Measurements from ENCODE around the gene COL4A2.

COL4A2 gene

DNA sequence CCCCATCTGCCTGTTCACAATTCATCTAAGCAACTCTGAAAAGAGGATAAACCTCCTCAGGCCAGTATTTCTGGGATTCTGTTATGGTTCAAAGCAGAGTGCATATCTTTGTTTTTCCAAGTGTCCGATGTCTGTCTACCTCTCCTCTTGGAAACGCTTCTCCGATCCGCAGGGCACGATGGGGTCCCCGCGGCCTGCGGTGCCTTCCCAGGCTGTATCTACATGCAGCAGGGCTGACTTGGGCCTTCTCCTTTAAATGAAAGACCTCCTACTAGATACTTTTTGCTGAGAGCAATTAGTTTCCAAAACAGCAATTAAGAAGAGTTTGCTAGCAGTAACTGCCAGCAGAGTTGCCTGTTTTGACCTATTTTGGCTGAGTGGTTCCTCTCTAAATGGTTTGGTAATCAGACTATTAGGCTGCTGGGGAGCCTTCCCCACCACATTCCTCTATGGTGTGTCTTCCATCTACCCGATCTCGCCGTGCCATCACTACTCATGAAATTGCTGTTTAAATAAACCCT is 23.5 kb downstream of the COL4A2 start:
- H3K4me3 ChIP-seq (replicated peaks; ENCODE audit: low read depth, low read length): no peak overlapping the region
- DNase-seq (ENCODE audit: extremely low read depth, low read depth): no peak
- TF ChIP-seq, protein P1, sequence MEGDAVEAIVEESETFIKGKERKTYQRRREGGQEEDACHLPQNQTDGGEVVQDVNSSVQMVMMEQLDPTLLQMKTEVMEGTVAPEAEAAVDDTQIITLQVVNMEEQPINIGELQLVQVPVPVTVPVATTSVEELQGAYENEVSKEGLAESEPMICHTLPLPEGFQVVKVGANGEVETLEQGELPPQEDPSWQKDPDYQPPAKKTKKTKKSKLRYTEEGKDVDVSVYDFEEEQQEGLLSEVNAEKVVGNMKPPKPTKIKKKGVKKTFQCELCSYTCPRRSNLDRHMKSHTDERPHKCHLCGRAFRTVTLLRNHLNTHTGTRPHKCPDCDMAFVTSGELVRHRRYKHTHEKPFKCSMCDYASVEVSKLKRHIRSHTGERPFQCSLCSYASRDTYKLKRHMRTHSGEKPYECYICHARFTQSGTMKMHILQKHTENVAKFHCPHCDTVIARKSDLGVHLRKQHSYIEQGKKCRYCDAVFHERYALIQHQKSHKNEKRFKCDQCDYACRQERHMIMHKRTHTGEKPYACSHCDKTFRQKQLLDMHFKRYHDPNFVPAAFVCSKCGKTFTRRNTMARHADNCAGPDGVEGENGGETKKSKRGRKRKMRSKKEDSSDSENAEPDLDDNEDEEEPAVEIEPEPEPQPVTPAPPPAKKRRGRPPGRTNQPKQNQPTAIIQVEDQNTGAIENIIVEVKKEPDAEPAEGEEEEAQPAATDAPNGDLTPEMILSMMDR (IDR thresholded peaks at IDR 0.05; ENCODE audit: low read depth, low read length, missing control alignments): no peak

DNA sequence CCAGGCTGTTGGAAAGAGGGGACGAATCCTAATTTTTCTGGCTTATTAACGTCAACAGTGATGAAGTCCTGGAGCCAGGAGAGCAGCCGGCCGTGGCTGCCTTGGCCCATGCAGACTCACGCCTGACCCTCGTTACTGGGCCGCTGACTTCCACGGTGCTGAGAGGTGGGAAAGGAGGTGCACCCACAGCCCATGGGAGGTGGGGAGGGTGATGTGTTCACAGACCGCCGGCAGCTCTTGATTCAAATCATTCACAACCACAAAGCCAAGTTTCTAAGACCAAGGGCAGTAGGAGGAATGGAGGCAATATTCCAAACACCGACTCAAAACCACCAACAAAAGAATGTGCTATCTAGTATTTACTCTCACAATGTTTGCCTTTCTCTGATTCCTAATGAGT is 24.3 kb downstream of the COL4A2 start:
- no peak for DNase-seq (ENCODE audit: extremely low read depth, low read depth)
- no peak overlapping the region for H3K4me3 ChIP-seq (replicated peaks; ENCODE audit: low read depth, low read length)
- TF ChIP-seq, protein P1 (IDR thresholded peaks at IDR 0.05; ENCODE audit: low read depth, low read length, missing control alignments): no peak

DNA sequence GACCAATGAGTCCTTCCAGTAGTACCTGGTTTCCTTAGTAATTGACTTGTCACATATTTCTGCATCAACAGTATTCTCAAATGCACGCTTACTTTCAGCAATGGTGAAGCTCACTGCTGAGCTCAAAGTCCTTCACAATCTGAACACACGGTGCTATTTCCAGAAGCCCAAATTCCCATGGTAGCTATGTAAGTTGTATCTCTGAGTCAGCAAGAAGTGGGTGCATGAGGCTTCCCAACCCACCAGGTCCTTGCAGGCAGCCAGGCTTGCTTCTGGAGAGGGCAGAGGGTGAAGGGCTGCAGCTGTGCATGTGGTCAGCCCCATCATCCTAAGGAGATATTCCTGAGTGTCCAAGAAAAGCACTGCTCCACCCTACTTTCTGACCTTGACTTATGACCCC is 25.7 kb downstream of the COL4A2 start:
- no peak for DNase-seq (ENCODE audit: extremely low read depth, low read depth)
- TF ChIP-seq, protein P1 (IDR thresholded peaks at IDR 0.05; ENCODE audit: low read depth, low read length, missing control alignments): no peak
- no peak overlapping the region for H3K4me3 ChIP-seq (replicated peaks; ENCODE audit: low read depth, low read length)

DNA sequence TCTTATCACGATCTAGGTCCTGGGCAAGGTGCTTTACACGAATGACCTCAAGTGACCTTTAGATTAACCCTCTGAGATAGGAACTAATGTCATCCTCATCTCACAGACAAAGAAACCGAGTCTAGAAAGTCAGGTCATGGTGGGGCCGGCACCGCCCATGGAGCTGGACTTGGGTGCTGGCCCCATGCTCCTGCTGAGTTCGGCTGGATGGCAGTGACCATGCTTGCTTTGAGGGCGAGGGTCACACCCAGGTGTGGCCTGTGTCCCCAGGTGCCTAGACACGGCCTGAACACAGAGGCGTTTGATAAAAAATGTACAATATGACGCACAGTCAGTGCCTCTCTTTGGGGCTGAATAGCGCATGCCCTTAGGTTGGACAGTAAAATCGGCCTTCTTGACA is 26.8 kb downstream of the COL4A2 start:
- no peak for DNase-seq (ENCODE audit: extremely low read depth, low read depth)
- H3K4me3 ChIP-seq (replicated peaks; ENCODE audit: low read depth, low read length): no peak overlapping the region
- TF ChIP-seq, protein P1 (IDR thresholded peaks at IDR 0.05; ENCODE audit: low read depth, low read length, missing control alignments): no peak

DNA sequence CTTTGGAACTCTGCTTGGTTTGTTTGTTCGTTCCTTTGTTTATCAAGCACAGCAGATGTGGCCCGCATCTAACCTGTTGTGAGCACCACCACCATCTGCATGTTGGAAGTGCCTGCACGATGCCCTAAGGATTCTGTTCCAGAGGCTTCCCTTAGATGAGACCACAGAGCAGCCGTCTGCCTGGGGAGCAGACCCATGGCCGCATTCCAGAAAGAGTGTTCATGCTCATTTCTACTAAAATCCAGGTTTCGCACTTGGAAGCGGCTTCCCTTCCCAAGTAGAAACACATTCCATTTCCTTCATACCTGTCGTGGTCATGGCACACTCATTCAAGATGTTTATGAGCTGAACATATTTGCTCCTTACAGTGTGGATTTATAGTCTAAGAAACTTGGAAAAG is 27.2 kb downstream of the COL4A2 start:
- DNase-seq (ENCODE audit: extremely low read depth, low read depth): no peak
- TF ChIP-seq, protein P1 (IDR thresholded peaks at IDR 0.05; ENCODE audit: low read depth, low read length, missing control alignments): no peak
- H3K4me3 ChIP-seq (replicated peaks; ENCODE audit: low read depth, low read length): no peak overlapping the region

DNA sequence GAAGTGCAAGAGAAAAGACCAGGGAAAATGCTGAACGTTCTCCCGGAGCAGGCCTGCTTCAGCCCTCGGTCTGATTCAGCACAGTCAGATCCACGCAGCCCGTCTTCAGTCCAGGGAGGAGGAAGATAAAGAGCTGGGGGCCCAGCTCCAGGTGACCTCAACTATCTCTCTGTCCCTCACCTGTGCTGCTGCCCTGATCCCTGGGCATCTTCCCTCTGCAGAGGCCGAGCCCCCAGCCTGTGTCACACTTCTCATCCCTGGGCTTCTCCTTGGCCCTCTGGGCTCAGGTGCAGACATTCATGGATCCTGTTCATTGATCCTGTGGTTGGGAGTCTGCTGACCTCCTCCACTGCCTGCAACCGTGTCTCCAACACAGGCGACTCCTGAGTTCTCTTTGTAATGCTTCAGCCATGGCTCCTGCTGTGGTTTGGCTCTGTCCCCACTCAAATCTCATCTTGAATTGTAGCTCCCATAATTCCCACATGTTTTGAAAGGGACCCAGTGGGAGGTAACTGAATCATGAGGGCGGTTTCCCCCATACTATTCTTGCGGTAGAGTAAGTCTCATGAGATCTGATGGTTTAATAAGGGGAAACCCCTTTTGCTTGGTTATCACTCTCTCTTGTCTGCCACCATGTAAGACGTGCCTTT is 27.9 kb downstream of the COL4A2 start:
- no peak for DNase-seq (ENCODE audit: extremely low read depth, low read depth)
- TF ChIP-seq, protein P1 (IDR thresholded peaks at IDR 0.05; ENCODE audit: low read depth, low read length, missing control alignments): no peak
- no peak overlapping the region for H3K4me3 ChIP-seq (replicated peaks; ENCODE audit: low read depth, low read length)

DNA sequence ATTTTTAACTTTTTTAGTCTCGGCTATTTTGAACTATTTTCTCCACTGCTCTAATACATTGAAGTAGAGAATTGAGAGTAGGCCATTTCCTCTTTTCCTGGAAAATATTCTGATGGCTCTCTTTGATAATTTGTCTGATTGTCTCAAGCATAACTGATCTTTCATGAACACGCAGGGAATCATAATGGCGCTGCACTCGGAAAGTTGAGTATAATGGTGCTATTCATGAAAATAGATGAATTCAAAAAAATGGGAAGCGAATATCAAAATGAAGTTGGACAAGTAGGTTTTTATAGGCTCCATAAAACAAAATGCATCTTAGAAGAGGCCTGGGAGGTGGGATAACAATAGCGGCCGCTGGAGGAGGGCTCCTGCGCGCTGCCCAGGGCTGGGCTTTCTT is 29.0 kb downstream of the COL4A2 start:
- H3K4me3 ChIP-seq (replicated peaks; ENCODE audit: low read depth, low read length): no peak overlapping the region
- no peak for DNase-seq (ENCODE audit: extremely low read depth, low read depth)
- TF ChIP-seq, protein P1 (IDR thresholded peaks at IDR 0.05; ENCODE audit: low read depth, low read length, missing control alignments): no peak
